Lower leg skin (tissue), 3 donors: ENCODE data around the gene GNAT3.

Experiments used
- POLR2A ChIP-seq, 2 donors: fragments of 450-650 bp; IDR thresholded peaks; one replicate each; pipeline ENCODE4 v1.6.1; 2016 to 2017; ENCODE audit warnings: antibody characterized with exemption in 2 of 2, mild to moderate bottlenecking in 1 of 2, moderate library complexity in 1 of 2
- TF ChIP-seq, protein P1 (sequence below), 3 donors: fragments of 450-650 bp; IDR thresholded peaks; one replicate each; pipeline ENCODE4 v1.5.1; 2016; ENCODE audit warnings: antibody characterized with exemption in 3 of 3, mild to moderate bottlenecking in 3 of 3, moderate library complexity in 2 of 3

DNA sequence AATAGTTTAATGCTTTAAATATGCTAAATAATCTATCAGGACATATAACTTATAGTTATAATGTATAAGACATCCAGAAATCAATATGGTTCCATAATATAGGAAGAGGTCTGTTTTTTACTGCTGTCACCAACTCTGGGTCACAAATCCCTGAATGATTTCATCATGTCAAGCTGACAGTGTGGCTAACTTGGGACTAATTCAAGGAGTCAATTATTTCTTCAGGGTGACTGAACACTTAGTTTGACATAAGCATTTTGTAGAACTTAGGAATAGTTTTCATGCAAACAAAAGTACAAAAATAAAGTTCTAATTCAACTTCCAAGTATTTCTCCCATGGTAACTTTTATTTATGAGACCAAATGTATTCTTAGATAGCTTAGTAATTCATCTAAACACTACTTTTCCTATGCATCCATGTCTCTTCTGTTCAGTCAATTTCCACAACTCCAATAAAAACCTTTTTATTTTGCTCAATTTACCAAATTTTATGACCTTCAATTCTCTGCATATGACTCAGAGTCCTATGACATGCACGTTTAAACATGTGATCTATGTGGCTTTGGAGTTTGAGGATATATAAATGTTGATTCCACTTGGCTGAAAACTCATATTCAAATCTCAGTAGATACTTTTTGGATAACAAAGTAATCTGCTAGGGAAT lies 40.3 kb upstream of the GNAT3 start:
- TF ChIP-seq, protein P1, sequence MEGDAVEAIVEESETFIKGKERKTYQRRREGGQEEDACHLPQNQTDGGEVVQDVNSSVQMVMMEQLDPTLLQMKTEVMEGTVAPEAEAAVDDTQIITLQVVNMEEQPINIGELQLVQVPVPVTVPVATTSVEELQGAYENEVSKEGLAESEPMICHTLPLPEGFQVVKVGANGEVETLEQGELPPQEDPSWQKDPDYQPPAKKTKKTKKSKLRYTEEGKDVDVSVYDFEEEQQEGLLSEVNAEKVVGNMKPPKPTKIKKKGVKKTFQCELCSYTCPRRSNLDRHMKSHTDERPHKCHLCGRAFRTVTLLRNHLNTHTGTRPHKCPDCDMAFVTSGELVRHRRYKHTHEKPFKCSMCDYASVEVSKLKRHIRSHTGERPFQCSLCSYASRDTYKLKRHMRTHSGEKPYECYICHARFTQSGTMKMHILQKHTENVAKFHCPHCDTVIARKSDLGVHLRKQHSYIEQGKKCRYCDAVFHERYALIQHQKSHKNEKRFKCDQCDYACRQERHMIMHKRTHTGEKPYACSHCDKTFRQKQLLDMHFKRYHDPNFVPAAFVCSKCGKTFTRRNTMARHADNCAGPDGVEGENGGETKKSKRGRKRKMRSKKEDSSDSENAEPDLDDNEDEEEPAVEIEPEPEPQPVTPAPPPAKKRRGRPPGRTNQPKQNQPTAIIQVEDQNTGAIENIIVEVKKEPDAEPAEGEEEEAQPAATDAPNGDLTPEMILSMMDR (IDR thresholded peaks at IDR 0.05): no peak
- no peak for TF ChIP-seq POLR2A (IDR thresholded peaks at IDR 0.05)
